HEK293 (cell line): Measurements from ENCODE around the gene ANAPC2.

Source experiments
- CTCF ChIA-PET: fragments of 350-600 bp; formaldehyde crosslinking; extraction: SDS; loops from one replicate; lab custom pipeline; 2021; ENCODE audit warnings: antibody characterized with exemption; lab: Yijun Ruan, JAX
- POLR2A ChIA-PET: fragments of 300-600 bp; formaldehyde crosslinking; extraction: SDS; loops from one replicate; lab custom pipeline; 2020; ENCODE audit warnings: antibody characterized with exemption, inconsistent platforms; lab: Yijun Ruan, JAX
- H3K27ac ChIP-seq: fragments of 200-500 bp; sonication (Bioruptor generic); 2 replicates; pipeline ENCODE4 v1.5.1; 2014; ENCODE audit warnings: low read depth, low read length, control low read depth, inconsistent platforms; ENCODE audit errors: extremely low read depth
- H3K36me3 ChIP-seq, 2 experiments: fragments of 200-500 bp in 1 of 2; sonication (Bioruptor generic) in 1 of 2; 1 replicate in 1 of 2; 2 replicates in 1 of 2; pipeline ENCODE4 v1.5.1; 2014 to 2017; ENCODE audit warnings: inconsistent platforms in 2 of 2, low read length in 2 of 2; ENCODE audit not compliant: control insufficient read depth in 2 of 2, insufficient read depth in 1 of 2
- H3K4me1 ChIP-seq: fragments of 200-500 bp; sonication (Bioruptor generic); 2 replicates; pipeline ENCODE4 v1.5.1; 2014; ENCODE audit warnings: mild to moderate bottlenecking, low read length, inconsistent platforms; ENCODE audit not compliant: control insufficient read depth, insufficient read depth
- H3K4me3 ChIP-seq: 2 replicates; pipeline ENCODE4 v1.5.1; 2011; ENCODE audit warnings: low read depth, mild to moderate bottlenecking, control low read depth, low read length, moderate library complexity
- H3K9me3 ChIP-seq: fragments of 200-500 bp; sonication (Bioruptor generic); 2 replicates; pipeline ENCODE4 v1.5.1; 2014; ENCODE audit warnings: low read depth, low read length, inconsistent platforms; ENCODE audit not compliant: control insufficient read depth, insufficient read depth
- EGR2 ChIP-seq: fragments of 450-650 bp; formaldehyde crosslinking; IDR thresholded peaks from 2 replicates; pipeline ENCODE4 v1.5.1; 2016; ENCODE audit warnings: low read depth, missing biosample characterization, missing genetic modification characterization
- IKZF3 ChIP-seq: fragments of 450-650 bp; IDR thresholded peaks from 2 replicates; pipeline ENCODE4 v1.5.0; 2018; ENCODE audit warnings: missing biosample characterization, mild to moderate bottlenecking, missing genetic modification characterization, moderate library complexity
- MEIS1 ChIP-seq: sonication (generic); formaldehyde crosslinking; IDR thresholded peaks from 2 replicates; pipeline ENCODE4 v1.8.1; 2022; ENCODE audit warnings: missing genetic modification reagents, mild to moderate bottlenecking, borderline replicate concordance
- SALL2 ChIP-seq: fragments of 450-650 bp; formaldehyde crosslinking; IDR thresholded peaks from 2 replicates; pipeline ENCODE4 v1.5.0; 2017; ENCODE audit warnings: missing biosample characterization, mild to moderate bottlenecking, missing genetic modification characterization, borderline replicate concordance
- SCRT1 ChIP-seq: fragments of 450-650 bp; formaldehyde crosslinking; IDR thresholded peaks from 2 replicates; pipeline ENCODE4 v1.5.1; 2016; ENCODE audit warnings: missing biosample characterization, missing genetic modification characterization, borderline replicate concordance
- SCRT2 ChIP-seq: fragments of 450-650 bp; formaldehyde crosslinking; IDR thresholded peaks from 2 replicates; pipeline ENCODE4 v1.5.1; 2016; ENCODE audit warnings: missing biosample characterization, missing genetic modification characterization
- TCF7L2 ChIP-seq: IDR thresholded peaks from 2 replicates; pipeline ENCODE4 v1.6.1; 2011; ENCODE audit warnings: low read depth, mild to moderate bottlenecking, inconsistent platforms, low read length, moderate library complexity, borderline replicate concordance
- ZBTB17 ChIP-seq: fragments of 450-650 bp; formaldehyde crosslinking; IDR thresholded peaks from 2 replicates; pipeline ENCODE4 v1.5.1; 2016; ENCODE audit warnings: missing biosample characterization, missing genetic modification characterization
- ZBTB7A ChIP-seq: fragments of 450-650 bp; formaldehyde crosslinking; IDR thresholded peaks from 2 replicates; pipeline ENCODE4 v1.5.1; 2016; ENCODE audit warnings: low read depth, missing biosample characterization, missing genetic modification characterization
- ZIC2 ChIP-seq: fragments of 450-650 bp; formaldehyde crosslinking; IDR thresholded peaks from 2 replicates; pipeline ENCODE4 v1.5.1; 2016; ENCODE audit warnings: missing biosample characterization, missing genetic modification characterization
- ZNF140 ChIP-seq: fragments of 450-650 bp; formaldehyde crosslinking; IDR thresholded peaks from 2 replicates; pipeline ENCODE4 v1.5.1; 2016; ENCODE audit warnings: missing biosample characterization, missing genetic modification characterization
- ZNF157 ChIP-seq: fragments of 450-650 bp; formaldehyde crosslinking; IDR thresholded peaks from 2 replicates; pipeline ENCODE4 v1.5.1; 2016; ENCODE audit warnings: missing biosample characterization, missing genetic modification characterization
- ZNF174 ChIP-seq: fragments of 450-650 bp; formaldehyde crosslinking; IDR thresholded peaks from 2 replicates; pipeline ENCODE4 v1.5.0; 2017; ENCODE audit warnings: missing biosample characterization, mild to moderate bottlenecking, missing genetic modification characterization
- ZNF184 ChIP-seq: fragments of 450-650 bp; IDR thresholded peaks from 2 replicates; pipeline ENCODE4 v1.5.1; 2018; ENCODE audit warnings: missing biosample characterization, mild to moderate bottlenecking, missing genetic modification characterization
- ZNF211 ChIP-seq: fragments of 450-650 bp; formaldehyde crosslinking; IDR thresholded peaks from 2 replicates; pipeline ENCODE4 v1.5.1; 2016; ENCODE audit warnings: low read depth, missing biosample characterization, missing genetic modification characterization
- ZNF214 ChIP-seq: fragments of 450-650 bp; formaldehyde crosslinking; IDR thresholded peaks from 2 replicates; pipeline ENCODE4 v1.5.1; 2017; ENCODE audit warnings: missing biosample characterization, mild to moderate bottlenecking, missing genetic modification characterization, borderline replicate concordance
- ZNF292 ChIP-seq: fragments of 450-650 bp; formaldehyde crosslinking; IDR thresholded peaks from 2 replicates; pipeline ENCODE4 v1.5.1; 2016; ENCODE audit warnings: low read depth, missing biosample characterization, missing genetic modification characterization, borderline replicate concordance
- ZNF341 ChIP-seq: fragments of 450-650 bp; formaldehyde crosslinking; IDR thresholded peaks from 2 replicates; pipeline ENCODE4; 2016; ENCODE audit warnings: low read depth, missing biosample characterization, missing genetic modification characterization
- ZNF629 ChIP-seq: fragments of 450-650 bp; formaldehyde crosslinking; IDR thresholded peaks from 2 replicates; pipeline ENCODE4 v1.5.1; 2017; ENCODE audit warnings: missing biosample characterization, missing genetic modification characterization
- ZNF639 ChIP-seq: fragments of 450-650 bp; formaldehyde crosslinking; IDR thresholded peaks from 2 replicates; pipeline ENCODE4 v1.5.1; 2016; ENCODE audit warnings: missing biosample characterization, missing genetic modification characterization
- ZNF76 ChIP-seq: fragments of 450-650 bp; formaldehyde crosslinking; IDR thresholded peaks from 2 replicates; pipeline ENCODE4; 2016; ENCODE audit warnings: low read depth, missing biosample characterization, missing genetic modification characterization, borderline replicate concordance
- ZNF830 ChIP-seq: fragments of 450-650 bp; IDR thresholded peaks from 2 replicates; pipeline ENCODE4 v1.5.0; 2018; ENCODE audit warnings: missing biosample characterization, missing genetic modification characterization, low read depth, mild to moderate bottlenecking, moderate library complexity
- ZSCAN23 ChIP-seq: fragments of 450-650 bp; formaldehyde crosslinking; IDR thresholded peaks from 2 replicates; pipeline ENCODE4 v1.5.1; 2016; ENCODE audit warnings: missing biosample characterization, missing genetic modification characterization
- TF ChIP-seq, protein P1 (sequence below): fragments of 450-650 bp; formaldehyde crosslinking; IDR thresholded peaks from 2 replicates; pipeline ENCODE4 v1.5.1; 2016; ENCODE audit warnings: missing biosample characterization, missing genetic modification characterization
- TF ChIP-seq, protein P2 (sequence below): fragments of 450-650 bp; formaldehyde crosslinking; IDR thresholded peaks from 2 replicates; pipeline ENCODE4 v1.5.1; 2016; ENCODE audit warnings: missing biosample characterization, missing genetic modification characterization
- TF ChIP-seq, protein P3 (sequence below): fragments of 450-650 bp; formaldehyde crosslinking; IDR thresholded peaks from 2 replicates; pipeline ENCODE4 v1.5.1; 2017; ENCODE audit warnings: missing biosample characterization, missing genetic modification characterization
- TF ChIP-seq, protein P4 (sequence below): fragments of 450-650 bp; formaldehyde crosslinking; IDR thresholded peaks from 2 replicates; pipeline ENCODE4 v1.5.0; 2017; ENCODE audit warnings: missing biosample characterization, missing genetic modification characterization, borderline replicate concordance

ANAPC2 gene

GRCh38 chr9:137185921-137186320 is 2.4 kb downstream of the ANAPC2 start:
- CTCF ChIA-PET = interaction anchor here (3.5 kb wide), 1 partner anchor 50 kb away, joined by 16 read pairs; no protein-coding TSS in a partner anchor
- POLR2A ChIA-PET = no interaction called here
- H3K36me3 ChIP-seq = peaks cover 0 to 74% of the 10 kb centered on the region in 2 experiments; a peak in 1 of 3 replicates

GRCh38 chr9:137184881-137185660 is 3.3 kb downstream of the ANAPC2 start:
- Histone ChIP-seq H3K9me3 (no peaks in the 10 kb centered on the region), H3K4me3 (no peak overlapping the region), H3K27ac (no peak overlapping the region), H3K36me3 (peaks cover 0 to 74% of the 10 kb centered on the region in 2 experiments; a peak in 1 of 3 replicates), H3K4me1 (peaks cover 11% of the 10 kb centered on the region)
- CTCF ChIA-PET = no interaction called here
- POLR2A ChIA-PET = interaction anchor here (0.8 kb wide), 1 partner anchor 9 kb away, joined by 3 read pairs; no protein-coding TSS in a partner anchor
- TF ChIP-seq ZNF174 (tag by site-specific recombination) (no peak), ZNF184 (tag by site-specific recombination) (no peak), ZNF830 (tag by site-specific recombination) (no peak), ZSCAN23 (no peak), ZNF639 (tag by site-specific recombination) (no peak), ZIC2 (tag by site-specific recombination) (no peak), EGR2 (no peak), ZNF140 (tag by site-specific recombination) (no peak), ZNF292 (tag by site-specific recombination) (no peak), ZNF214 (no peak), ZBTB17 (no peak), ZNF76 (tag by site-specific recombination) (no peak)
- TF ChIP-seq, protein P1, sequence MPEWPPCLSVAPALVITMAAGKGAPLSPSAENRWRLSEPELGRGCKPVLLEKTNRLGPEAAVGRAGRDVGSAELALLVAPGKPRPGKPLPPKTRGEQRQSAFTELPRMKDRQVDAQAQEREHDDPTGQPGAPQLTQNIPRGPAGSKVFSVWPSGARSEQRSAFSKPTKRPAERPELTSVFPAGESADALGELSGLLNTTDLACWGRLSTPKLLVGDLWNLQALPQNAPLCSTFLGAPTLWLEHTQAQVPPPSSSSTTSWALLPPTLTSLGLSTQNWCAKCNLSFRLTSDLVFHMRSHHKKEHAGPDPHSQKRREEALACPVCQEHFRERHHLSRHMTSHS (tag by site-specific recombination) = no peak

More at GRCh38 chr9:137185921-137186320, 2.4 kb downstream of the ANAPC2 start:
- Histone ChIP-seq H3K4me1 (peaks cover 11% of the 10 kb centered on the region), H3K9me3 (no peaks in the 10 kb centered on the region), H3K27ac (no peak overlapping the region), H3K4me3 (no peak overlapping the region)
- TF ChIP-seq ZNF341 (tag by site-specific recombination) = no peak
- no peak for TF ChIP-seq SCRT1 (tag by site-specific recombination)
- TF ChIP-seq ZNF76 (tag by site-specific recombination) = no peak
- TF ChIP-seq, protein P2, sequence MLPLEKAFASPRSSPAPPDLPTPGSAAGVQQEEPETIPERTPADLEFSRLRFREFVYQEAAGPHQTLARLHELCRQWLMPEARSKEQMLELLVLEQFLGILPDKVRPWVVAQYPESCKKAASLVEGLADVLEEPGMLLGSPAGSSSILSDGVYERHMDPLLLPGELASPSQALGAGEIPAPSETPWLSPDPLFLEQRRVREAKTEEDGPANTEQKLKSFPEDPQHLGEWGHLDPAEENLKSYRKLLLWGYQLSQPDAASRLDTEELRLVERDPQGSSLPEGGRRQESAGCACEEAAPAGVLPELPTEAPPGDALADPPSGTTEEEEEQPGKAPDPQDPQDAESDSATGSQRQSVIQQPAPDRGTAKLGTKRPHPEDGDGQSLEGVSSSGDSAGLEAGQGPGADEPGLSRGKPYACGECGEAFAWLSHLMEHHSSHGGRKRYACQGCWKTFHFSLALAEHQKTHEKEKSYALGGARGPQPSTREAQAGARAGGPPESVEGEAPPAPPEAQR (tag by site-specific recombination) = no peak
- no peak for TF ChIP-seq TCF7L2
- TF ChIP-seq ZNF157 (tag by site-specific recombination) = no peak
- no peak for TF ChIP-seq SALL2 (tag by site-specific recombination)
- TF ChIP-seq SCRT2 (tag by site-specific recombination) = no peak
- TF ChIP-seq IKZF3 (tag by site-specific recombination) = no peak
- no peak for TF ChIP-seq ZNF211 (tag by site-specific recombination)
- TF ChIP-seq MEIS1 (CRISPR knock-in tag) = no peak
- no peak for TF ChIP-seq ZNF629 (tag by site-specific recombination)
- TF ChIP-seq ZBTB7A (tag by site-specific recombination) = no peak
- TF ChIP-seq, protein P3, sequence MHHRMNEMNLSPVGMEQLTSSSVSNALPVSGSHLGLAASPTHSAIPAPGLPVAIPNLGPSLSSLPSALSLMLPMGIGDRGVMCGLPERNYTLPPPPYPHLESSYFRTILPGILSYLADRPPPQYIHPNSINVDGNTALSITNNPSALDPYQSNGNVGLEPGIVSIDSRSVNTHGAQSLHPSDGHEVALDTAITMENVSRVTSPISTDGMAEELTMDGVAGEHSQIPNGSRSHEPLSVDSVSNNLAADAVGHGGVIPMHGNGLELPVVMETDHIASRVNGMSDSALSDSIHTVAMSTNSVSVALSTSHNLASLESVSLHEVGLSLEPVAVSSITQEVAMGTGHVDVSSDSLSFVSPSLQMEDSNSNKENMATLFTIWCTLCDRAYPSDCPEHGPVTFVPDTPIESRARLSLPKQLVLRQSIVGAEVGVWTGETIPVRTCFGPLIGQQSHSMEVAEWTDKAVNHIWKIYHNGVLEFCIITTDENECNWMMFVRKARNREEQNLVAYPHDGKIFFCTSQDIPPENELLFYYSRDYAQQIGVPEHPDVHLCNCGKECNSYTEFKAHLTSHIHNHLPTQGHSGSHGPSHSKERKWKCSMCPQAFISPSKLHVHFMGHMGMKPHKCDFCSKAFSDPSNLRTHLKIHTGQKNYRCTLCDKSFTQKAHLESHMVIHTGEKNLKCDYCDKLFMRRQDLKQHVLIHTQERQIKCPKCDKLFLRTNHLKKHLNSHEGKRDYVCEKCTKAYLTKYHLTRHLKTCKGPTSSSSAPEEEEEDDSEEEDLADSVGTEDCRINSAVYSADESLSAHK (tag by site-specific recombination) = no peak
- TF ChIP-seq, protein P4, sequence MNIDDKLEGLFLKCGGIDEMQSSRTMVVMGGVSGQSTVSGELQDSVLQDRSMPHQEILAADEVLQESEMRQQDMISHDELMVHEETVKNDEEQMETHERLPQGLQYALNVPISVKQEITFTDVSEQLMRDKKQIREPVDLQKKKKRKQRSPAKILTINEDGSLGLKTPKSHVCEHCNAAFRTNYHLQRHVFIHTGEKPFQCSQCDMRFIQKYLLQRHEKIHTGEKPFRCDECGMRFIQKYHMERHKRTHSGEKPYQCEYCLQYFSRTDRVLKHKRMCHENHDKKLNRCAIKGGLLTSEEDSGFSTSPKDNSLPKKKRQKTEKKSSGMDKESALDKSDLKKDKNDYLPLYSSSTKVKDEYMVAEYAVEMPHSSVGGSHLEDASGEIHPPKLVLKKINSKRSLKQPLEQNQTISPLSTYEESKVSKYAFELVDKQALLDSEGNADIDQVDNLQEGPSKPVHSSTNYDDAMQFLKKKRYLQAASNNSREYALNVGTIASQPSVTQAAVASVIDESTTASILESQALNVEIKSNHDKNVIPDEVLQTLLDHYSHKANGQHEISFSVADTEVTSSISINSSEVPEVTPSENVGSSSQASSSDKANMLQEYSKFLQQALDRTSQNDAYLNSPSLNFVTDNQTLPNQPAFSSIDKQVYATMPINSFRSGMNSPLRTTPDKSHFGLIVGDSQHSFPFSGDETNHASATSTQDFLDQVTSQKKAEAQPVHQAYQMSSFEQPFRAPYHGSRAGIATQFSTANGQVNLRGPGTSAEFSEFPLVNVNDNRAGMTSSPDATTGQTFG (tag by site-specific recombination) = no peak
